ENCODE data around the gene NLRP5.
"Not testable (repeated sequence)": the region's sequence is repeated elsewhere in the genome, so short reads cannot be mapped to it uniquely, and the experiment has no call there.

NLRP5 gene

DNA sequence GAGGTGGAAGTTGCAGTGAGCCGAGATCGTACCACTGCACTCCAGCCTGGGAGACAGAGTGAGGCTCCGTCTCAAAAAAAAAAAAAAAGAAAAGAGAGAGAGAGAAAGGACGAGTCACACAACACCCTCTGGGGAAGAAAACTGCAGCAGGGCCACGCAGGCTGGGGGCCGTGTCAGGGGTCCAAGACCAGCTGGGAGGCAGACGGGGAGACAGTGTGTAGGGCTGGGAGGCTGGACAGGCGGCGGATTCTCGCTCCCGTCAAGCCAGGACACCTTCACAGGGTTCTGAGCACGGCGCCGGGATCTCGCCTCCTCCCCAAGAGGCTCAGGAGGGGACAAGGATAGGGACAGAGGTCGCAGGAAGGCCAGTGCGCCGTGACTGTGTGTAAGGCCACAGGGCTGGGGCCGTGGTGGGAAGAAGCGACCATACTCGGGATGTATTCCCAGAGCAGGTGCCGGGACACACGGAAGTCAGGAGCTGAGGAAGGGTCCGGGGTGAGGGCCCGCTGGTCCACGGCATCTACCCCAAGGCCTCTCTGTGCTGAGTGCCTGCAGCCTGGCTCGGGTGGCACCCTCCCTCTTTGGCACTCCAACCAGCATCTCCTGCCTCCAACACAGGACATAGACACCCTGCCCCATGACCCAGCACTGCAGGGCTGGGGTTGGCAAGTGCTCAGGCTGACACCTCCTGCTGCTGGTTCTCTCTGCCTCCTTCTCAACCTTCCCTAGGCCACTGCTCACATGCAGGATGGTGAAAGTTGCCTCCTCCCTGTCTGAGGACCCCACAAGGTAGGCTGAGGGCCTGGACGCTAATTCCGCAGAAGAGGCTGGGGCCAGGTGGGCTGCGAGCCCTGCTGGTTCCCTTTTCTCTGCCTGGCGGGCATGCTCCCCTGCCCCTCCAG lies 113.3 kb downstream of the NLRP5 start:
- DNase-seq, result no peak

DNA sequence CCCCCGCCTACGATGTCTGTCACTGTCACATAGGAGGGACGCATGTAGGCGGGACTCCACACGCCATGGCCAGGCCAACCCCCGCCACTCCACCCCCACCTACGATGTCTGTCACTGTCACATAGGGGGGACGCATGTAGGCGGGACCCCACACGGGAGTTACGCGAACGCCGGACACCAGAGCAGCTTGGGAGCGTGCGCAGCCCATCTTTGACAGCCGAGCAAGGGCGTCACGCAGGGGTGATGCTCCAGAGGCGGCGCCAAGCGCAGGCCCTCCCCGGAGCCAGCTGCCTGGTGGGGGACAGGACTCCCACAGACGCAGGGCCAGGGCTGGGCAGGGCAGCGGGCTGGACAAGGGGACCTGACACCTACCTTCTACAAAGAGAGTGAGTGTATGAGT lies 114.5 kb downstream of the NLRP5 start:
- no peak for DNase-seq

DNA sequence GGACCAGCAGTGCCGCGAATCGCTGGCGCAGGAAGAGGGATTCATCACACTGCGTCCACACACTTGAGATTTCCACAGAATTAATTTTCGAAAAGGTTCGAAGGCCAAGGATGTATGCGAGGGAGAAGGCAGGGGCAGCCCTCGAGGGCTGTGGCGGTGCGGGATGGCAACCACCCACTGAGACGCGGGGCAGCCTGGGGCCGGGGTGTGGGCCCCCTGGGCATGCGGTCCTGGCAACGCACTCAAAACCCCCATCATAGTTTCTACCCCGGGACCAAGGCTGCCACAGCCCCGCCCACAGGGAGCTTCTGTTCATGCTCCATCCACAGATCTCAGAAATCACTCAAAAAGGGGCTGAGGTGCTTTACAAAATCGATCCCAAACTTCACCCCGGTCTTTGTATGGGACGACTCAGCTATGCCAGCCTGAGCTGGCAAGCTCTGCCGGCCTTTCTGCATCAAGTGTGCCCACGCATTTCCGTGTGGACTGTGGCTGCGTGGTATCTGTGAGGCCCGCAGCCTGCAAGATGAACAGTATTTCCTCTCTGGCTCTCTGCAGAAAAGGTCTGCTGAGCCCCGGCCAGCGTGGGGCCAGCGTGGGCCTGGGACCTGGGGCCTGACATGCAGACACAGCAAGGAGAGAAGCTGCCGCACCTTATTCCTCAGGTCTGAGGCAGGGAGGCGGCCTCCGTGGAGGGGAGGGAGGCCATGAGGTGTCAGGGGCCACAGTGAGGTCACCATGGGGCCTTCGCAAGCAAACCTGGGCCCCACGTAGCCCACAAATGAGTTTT lies 115.4 kb downstream of the NLRP5 start:
- DNase-seq, result no peak

GRCh38 chr19:56103027-56103614 lies 116.5 kb downstream of the NLRP5 start:
- DNase-seq, result no peak

- no peak for DNase-seq
These were observed 117.8 kb downstream of the NLRP5 start for GRCh38 chr19:56104423-56104822.

DNA sequence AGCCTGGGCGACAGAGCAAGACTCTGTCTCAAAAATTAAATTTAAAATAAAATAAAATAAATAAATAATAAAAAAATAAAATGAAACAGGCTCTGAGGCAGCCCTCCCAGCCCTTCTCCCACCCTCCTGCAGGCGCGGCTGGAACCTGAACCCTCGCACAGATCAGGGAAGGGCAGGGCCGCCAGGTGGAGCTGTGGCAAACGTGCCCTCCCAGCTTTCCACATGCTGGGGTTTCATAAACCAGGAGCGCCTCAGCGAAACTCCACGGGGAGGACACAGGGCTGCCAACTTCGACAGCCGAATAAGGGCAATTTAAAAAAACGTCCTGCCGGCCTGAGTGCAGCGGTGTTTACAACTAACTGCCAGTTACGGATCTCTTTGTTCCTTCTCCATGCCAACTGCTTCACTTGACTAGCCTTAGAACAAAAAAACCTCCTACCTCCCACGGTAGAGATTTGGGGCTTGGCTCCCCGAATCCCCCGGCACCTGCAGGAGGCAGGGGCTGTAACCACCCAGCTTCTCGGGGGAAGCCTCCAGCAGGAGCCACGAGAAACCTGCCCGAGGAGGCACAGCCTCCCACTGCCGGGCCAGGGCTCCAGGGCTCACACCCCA lies 118.6 kb downstream of the NLRP5 start:
- peak in 2 of 4 experiments; percentile 10 to 12 for DNase-seq

DNA sequence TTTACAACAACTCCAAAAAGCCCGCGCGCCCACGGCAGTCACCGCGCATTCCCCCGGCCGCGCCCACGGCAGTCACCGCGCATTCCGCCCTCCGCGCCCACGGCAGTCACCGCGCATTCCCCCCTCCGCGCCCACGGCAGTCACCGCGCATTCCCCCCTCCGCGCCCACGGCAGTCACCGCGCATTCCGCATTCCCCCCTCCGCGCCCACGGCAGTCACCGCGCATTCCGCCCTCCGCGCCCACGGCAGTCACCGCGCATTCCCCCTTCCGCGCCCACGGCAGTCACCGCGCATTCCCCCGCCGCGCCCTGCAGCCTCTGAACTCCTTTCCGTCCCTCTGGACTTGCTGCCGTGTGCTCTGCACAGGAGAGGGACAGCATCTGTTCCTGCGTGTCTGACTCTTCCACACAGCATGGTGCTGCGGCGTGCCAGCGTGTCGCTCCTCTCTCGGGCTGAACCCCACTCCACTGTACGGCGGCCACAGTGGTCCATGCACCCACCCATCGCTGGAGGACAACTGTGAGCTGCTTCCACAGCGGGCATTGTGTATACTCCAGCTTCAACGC lies 119.3 kb downstream of the NLRP5 start:
- DNase-seq, result not testable (repeated sequence)

GRCh38 chr19:56106397-56106849 lies 119.8 kb downstream of the NLRP5 start:
- no peak for DNase-seq

- no peak for DNase-seq
These were observed 120.4 kb downstream of the NLRP5 start for GRCh38 chr19:56106993-56107392.

- DNase-seq, result no peak
These were observed 121.2 kb downstream of the NLRP5 start for GRCh38 chr19:56107626-56108351.

DNA sequence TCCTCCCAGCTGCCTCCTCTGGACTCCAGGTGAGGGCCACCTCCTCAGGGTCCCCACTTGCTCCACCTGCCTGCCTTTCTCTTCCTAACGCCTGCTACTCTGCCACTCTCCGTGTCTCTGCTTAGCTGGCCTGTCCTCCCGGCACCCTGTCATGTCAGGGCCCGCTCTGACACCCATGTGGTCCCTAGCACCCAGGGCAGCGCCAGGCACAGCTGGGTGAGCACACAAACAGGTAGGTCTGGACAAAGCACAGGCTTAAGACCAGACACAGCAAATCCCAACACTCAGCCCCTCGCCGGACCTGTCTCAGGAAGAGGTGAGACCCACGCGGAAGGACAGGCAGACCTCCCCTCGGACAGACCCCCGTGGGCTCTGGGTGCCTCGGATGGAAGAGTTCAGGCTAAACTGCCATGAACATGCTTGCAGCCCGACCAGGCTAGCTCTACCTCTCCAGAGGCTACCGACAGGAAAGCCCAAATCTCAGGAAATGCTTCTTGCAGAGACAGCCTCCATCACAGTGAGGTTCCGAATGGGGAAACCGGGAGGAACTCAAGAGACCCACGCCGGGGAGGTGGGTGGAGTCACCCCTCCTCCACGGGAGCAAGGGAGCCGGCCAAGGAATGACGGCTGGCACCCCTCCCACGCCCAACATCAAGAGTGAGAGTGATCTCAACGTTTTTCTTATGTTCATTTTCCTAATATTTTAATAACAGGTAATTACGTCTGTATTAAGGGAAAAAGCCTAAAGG lies 122.0 kb downstream of the NLRP5 start:
- DNase-seq, result no peak

- no peak for DNase-seq
These were observed 122.7 kb downstream of the NLRP5 start for GRCh38 chr19:56109226-56109625.

DNA sequence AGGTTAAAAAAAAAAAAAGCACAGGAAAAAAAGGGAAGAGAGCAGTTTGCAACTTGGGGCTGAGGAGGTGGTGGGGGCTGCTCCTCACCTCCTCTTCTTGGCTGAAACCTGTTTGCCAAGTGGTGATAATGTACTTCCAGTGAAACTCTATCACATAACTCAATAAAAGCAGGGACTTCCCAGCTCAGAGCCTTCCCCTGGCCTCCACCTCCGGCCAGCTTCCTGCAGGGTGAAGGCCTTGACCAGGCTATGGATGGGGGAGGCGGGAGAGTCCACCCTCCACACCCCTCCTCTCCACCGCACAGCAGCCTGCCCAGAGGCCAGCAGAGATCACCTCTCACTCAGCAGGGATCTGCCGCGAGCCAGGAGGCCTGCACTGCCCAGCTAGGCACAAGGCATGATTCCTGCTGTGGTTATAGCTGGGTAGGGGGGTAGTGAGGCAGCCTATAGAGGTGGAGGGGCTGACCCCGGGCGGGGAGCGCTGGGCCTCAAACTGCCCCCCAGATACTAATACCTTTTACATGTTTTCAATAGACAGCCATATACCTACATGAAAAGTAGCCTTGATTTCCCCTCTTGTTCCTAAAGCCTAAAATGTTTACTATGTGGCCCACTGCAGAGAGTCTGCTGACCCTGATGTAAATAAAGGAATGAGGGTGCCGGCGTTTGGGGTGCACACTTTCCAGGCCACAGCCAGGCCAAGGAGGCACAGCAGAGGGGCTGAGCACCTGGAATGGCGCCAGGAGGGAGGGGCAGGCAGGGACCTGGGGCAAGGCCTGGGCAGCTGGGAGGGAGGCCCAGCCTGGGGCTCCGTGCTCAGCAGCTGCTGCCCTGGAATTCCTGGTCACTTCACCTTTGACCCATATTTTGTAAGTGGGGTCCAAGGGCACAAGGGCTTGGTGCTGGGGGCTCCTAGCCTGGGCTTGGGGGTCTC lies 124.2 kb downstream of the NLRP5 start:
- no peak for DNase-seq
